CD4-positive, alpha-beta T cell treated with Interleukin-6 for 4 hours (primary cell): ENCODE measurements around the gene NAB1.

Experiments used
- DNase-seq: peaks from one replicate; pipeline ENCODE4 v3.0.0-alpha.2; 2020; ENCODE audit warnings: mixed read lengths

Gene NAB1

GRCh38 chr2:190637281-190637734 is 11.6 kb upstream of the NAB1 start:
- DNase-seq = no peak

GRCh38 chr2:190637903-190638618 is 10.8 kb upstream of the NAB1 start:
- DNase-seq = no peak

GRCh38 chr2:190640117-190640516 is 8.8 kb upstream of the NAB1 start:
- no peak for DNase-seq

- DNase-seq = no peak
Observed at GRCh38 chr2:190641469-190641868, 7.4 kb upstream of the NAB1 start.

- DNase-seq = no peak
Observed at GRCh38 chr2:190646780-190647522, 1.9 kb upstream of the NAB1 start.

- DNase-seq = peak; percentile 95
Observed at GRCh38 chr2:190648289-190649034, 421 bp upstream of the NAB1 start.

GRCh38 chr2:190649798-190650390 is 1.0 kb downstream of the NAB1 start:
- DNase-seq = no peak

- no peak for DNase-seq
Observed at GRCh38 chr2:190651413-190651812, 2.5 kb downstream of the NAB1 start.

- no peak for DNase-seq
Observed at GRCh38 chr2:190653231-190653630, 4.3 kb downstream of the NAB1 start.

GRCh38 chr2:190653931-190654330 is 5.0 kb downstream of the NAB1 start:
- DNase-seq = no peak

- no peak for DNase-seq
Observed at GRCh38 chr2:190655113-190655512, 6.2 kb downstream of the NAB1 start.

- no peak for DNase-seq
Observed at GRCh38 chr2:190655570-190655969, 6.7 kb downstream of the NAB1 start.

- DNase-seq = no peak
Observed at GRCh38 chr2:190656301-190656700, 7.4 kb downstream of the NAB1 start.

- DNase-seq = no peak
Observed at GRCh38 chr2:190657474-190658255, 8.8 kb downstream of the NAB1 start.

- DNase-seq = no peak
Observed at GRCh38 chr2:190659553-190659952, 10.7 kb downstream of the NAB1 start.

GRCh38 chr2:190662754-190663153 is 13.9 kb downstream of the NAB1 start:
- DNase-seq = no peak

- DNase-seq = no peak
Observed at GRCh38 chr2:190663348-190663747, 14.5 kb downstream of the NAB1 start.

- no peak for DNase-seq
Observed at GRCh38 chr2:190663839-190664238, 15.0 kb downstream of the NAB1 start.

GRCh38 chr2:190664240-190664639 is 15.4 kb downstream of the NAB1 start:
- no peak for DNase-seq

GRCh38 chr2:190666895-190667294 is 18.0 kb downstream of the NAB1 start:
- no peak for DNase-seq

GRCh38 chr2:190668892-190669291 is 20.0 kb downstream of the NAB1 start:
- DNase-seq = no peak

GRCh38 chr2:190670182-190670946 is 21.5 kb downstream of the NAB1 start:
- DNase-seq = no peak
